VCaP (cell line): Measurements from ENCODE around the gene CPXM2.

Source experiments
- H3K27ac ChIP-seq: fragments of 450-650 bp; 2 replicates; pipeline ENCODE4 v1.5.1; 2017
- CTCF ChIP-seq: fragments of 450-650 bp; conservative IDR thresholded peaks from 2 replicates; pipeline ENCODE4 v1.5.1; 2017; ENCODE audit warnings: mild to moderate bottlenecking, moderate library complexity

Gene CPXM2

GRCh38 chr10:123721441-123722049 lies 170.1 kb downstream of the CPXM2 start:
- no peak overlapping the region for H3K27ac ChIP-seq
- no peak for TF ChIP-seq CTCF

- no peak for TF ChIP-seq CTCF
- H3K27ac ChIP-seq = no peak overlapping the region
Measured at GRCh38 chr10:123720536-123720935, 171.1 kb downstream of the CPXM2 start.

- no peak overlapping the region for H3K27ac ChIP-seq
- no peak for TF ChIP-seq CTCF
Measured at GRCh38 chr10:123718544-123719060, 173.0 kb downstream of the CPXM2 start.

- no peak for TF ChIP-seq CTCF
- H3K27ac ChIP-seq = no peak overlapping the region
Measured at GRCh38 chr10:123717336-123717735, 174.3 kb downstream of the CPXM2 start.

- H3K27ac ChIP-seq = no peak overlapping the region
- TF ChIP-seq CTCF = no peak
Measured at GRCh38 chr10:123715546-123715945, 176.1 kb downstream of the CPXM2 start.

- no peak for TF ChIP-seq CTCF
- H3K27ac ChIP-seq = no peak overlapping the region
Measured at GRCh38 chr10:123706236-123706635, 185.4 kb downstream of the CPXM2 start.

- no peak overlapping the region for H3K27ac ChIP-seq
- no peak for TF ChIP-seq CTCF
Measured at GRCh38 chr10:123704812-123705211, 186.8 kb downstream of the CPXM2 start.
